ENCODE measurements around the gene CFAP221. TPM values are rescaled to one million over a fixed set of nuclear protein-coding genes. Genes with fewer than 3 reads are reported as not detected.
"Not testable (repeated sequence)": the region's sequence is repeated elsewhere in the genome, so short reads cannot be mapped to it uniquely, and the experiment has no call there.

Gene CFAP221
- total RNA-seq, 4 donors from 2014 or later, result 0.38 TPM; not detected in 3

GRCh38 chr2:119606674-119607073 is 62.4 kb downstream of the CFAP221 start:
- DNase-seq, result no peak
- Histone ChIP-seq H3K4me1 (no peaks in the 10 kb centered on the region), H3K27ac (no peak overlapping the region), H3K36me3 (no peaks in the 10 kb centered on the region), H3K27me3 (peaks cover 0 to 16% (median 0%) of the 10 kb centered on the region in 4 donors), H3K4me3 (no peak overlapping the region), H3K9me3 (no peaks in the 10 kb centered on the region)
- WGBS, 2 donors, result 39 to 58% methylated on average over 1 of the region's 1 CpG
- intact Hi-C loops (cut with DNase I), result no loop called here
- TF ChIP-seq CTCF (IDR thresholded peaks at IDR 0.05) (no peak), POLR2A (IDR thresholded peaks at IDR 0.05) (no peak)

GRCh38 chr2:119608553-119608952 is 64.3 kb downstream of the CFAP221 start:
- no peak for TF ChIP-seq CTCF (IDR thresholded peaks at IDR 0.05)
- no peak for TF ChIP-seq POLR2A (IDR thresholded peaks at IDR 0.05)
- no peak overlapping the region for H3K4me3 ChIP-seq
- no peaks in the 10 kb centered on the region for H3K4me1 ChIP-seq
- H3K9me3 ChIP-seq, result peaks cover 2 to 10% (median 4%) of the 10 kb centered on the region in 3 donors
- intact Hi-C loops (cut with DNase I), result no loop called here
- WGBS, 2 donors, result 58 to 65% methylated on average over 3 of the region's 3 CpGs
- H3K27ac ChIP-seq, result no peak overlapping the region
- no peaks in the 10 kb centered on the region for H3K36me3 ChIP-seq
- no peak for DNase-seq
- H3K27me3 ChIP-seq, result peaks cover 0 to 16% (median 0%) of the 10 kb centered on the region in 4 donors

- Histone ChIP-seq H3K36me3 (no peaks in the 10 kb centered on the region), H3K27ac (no peak overlapping the region), H3K4me3 (no peak overlapping the region), H3K27me3 (peaks cover 0 to 16% (median 0%) of the 10 kb centered on the region in 4 donors), H3K4me1 (no peaks in the 10 kb centered on the region), H3K9me3 (peaks cover 4 to 17% (median 11%) of the 10 kb centered on the region in 3 donors)
- no peak for TF ChIP-seq CTCF (IDR thresholded peaks at IDR 0.05)
- TF ChIP-seq POLR2A (IDR thresholded peaks at IDR 0.05), result no peak
- 72 to 81% methylated on average over 2 of the region's 2 CpGs for WGBS, 2 donors
- intact Hi-C loops (cut with DNase I), result no loop called here
- DNase-seq, result no peak
These were observed 65.1 kb downstream of the CFAP221 start for GRCh38 chr2:119609337-119609736.

GRCh38 chr2:119614140-119614539 is 69.9 kb downstream of the CFAP221 start:
- peaks cover 4 to 28% (median 15%) of the 10 kb centered on the region in 3 donors for H3K9me3 ChIP-seq
- H3K27me3 ChIP-seq, result peaks cover 0 to 37% (median 0%) of the 10 kb centered on the region in 4 donors
- H3K27ac ChIP-seq; H3K4me1 ChIP-seq; H3K36me3 ChIP-seq; DNase-seq; H3K4me3 ChIP-seq; intact Hi-C loops (cut with DNase I): not testable (repeated sequence)

GRCh38 chr2:119616421-119616820 is 72.2 kb downstream of the CFAP221 start:
- no peaks in the 10 kb centered on the region for H3K36me3 ChIP-seq
- peaks cover 4 to 28% (median 15%) of the 10 kb centered on the region in 3 donors for H3K9me3 ChIP-seq
- no peak overlapping the region for H3K27ac ChIP-seq
- H3K27me3 ChIP-seq, result peaks cover 0 to 31% (median 0%) of the 10 kb centered on the region in 4 donors
- 73 to 75% methylated on average over 6 of the region's 6 CpGs for WGBS, 2 donors
- no peak for TF ChIP-seq CTCF (IDR thresholded peaks at IDR 0.05)
- TF ChIP-seq POLR2A (IDR thresholded peaks at IDR 0.05), result no peak
- no peak for DNase-seq
- intact Hi-C loops (cut with DNase I), result no loop called here
- H3K4me1 ChIP-seq, result no peaks in the 10 kb centered on the region
- H3K4me3 ChIP-seq, result no peak overlapping the region

GRCh38 chr2:119617455-119617854 is 73.2 kb downstream of the CFAP221 start:
- peaks cover 4 to 27% (median 15%) of the 10 kb centered on the region in 3 donors for H3K9me3 ChIP-seq
- H3K4me3 ChIP-seq, result no peak overlapping the region
- no peaks in the 10 kb centered on the region for H3K4me1 ChIP-seq
- peaks cover 0 to 31% (median 0%) of the 10 kb centered on the region in 4 donors for H3K27me3 ChIP-seq
- DNase-seq, result no peak
- intact Hi-C loops (cut with DNase I), result no loop called here
- no peak for TF ChIP-seq CTCF (IDR thresholded peaks at IDR 0.05)
- TF ChIP-seq POLR2A (IDR thresholded peaks at IDR 0.05), result no peak
- WGBS, 2 donors, result 61 to 86% methylated on average over 1 to 2 of the region's 2 CpGs
- no peak overlapping the region for H3K27ac ChIP-seq
- no peaks in the 10 kb centered on the region for H3K36me3 ChIP-seq

GRCh38 chr2:119618725-119619124 is 74.5 kb downstream of the CFAP221 start:
- Histone ChIP-seq H3K9me3 (peaks cover 0 to 16% (median 9%) of the 10 kb centered on the region in 3 donors), H3K27me3 (peaks cover 0 to 31% (median 0%) of the 10 kb centered on the region in 4 donors)
- H3K27ac ChIP-seq; H3K4me3 ChIP-seq; DNase-seq; intact Hi-C loops (cut with DNase I); H3K36me3 ChIP-seq; H3K4me1 ChIP-seq: not testable (repeated sequence)
- 79% methylated on average over 4 of the region's 7 CpGs; no CpG with 5 or more reads in 1 of the 2 donors for WGBS, 2 donors
